ENCODE measurements around the gene EEIG2. TPM values are rescaled to one million over a fixed set of nuclear protein-coding genes. Genes with fewer than 3 reads are reported as not detected.

The EEIG2 gene
- total RNA-seq, 1 experiment from 2014 or later, result 16.0 TPM

DNA sequence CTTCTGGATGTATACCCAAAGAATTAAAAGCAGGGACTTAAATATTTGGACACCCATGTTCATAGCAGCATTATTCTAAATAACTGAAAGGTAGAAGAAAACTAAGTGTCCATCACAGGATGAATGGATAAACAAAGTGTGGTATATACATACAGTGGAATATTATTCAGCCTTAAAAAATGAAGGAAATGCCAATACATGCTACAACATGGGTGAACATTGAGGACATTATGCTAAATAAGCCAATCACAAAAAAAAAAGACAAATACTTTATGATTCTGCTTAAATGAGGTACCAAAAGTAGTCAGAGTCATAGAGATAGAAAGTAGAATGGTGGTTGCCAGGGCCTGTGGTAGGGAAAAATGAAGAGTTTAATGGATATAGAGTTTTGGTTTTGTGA, 14.1 kb downstream of the EEIG2 start:
- H3K9me2 ChIP-seq (ENCODE audit: insufficient read depth), result no peaks in the 10 kb centered on the region
- no peaks in the 10 kb centered on the region for H3K79me2 ChIP-seq (ENCODE audit: insufficient read depth, low read length)
- no peak for DNase-seq (ENCODE audit: low read depth, low spot score)
- no peaks in the 10 kb centered on the region for H3K27me3 ChIP-seq (ENCODE audit: insufficient read depth, low read length)
- BruUV-seq (replicated peaks), result no TSS peak
- intact Hi-C loops (cut with micrococcal nuclease), result no loop called here
- H2AFZ ChIP-seq (ENCODE audit: low read depth, low read length, poor library complexity, severe bottlenecking), result no peak overlapping the region
- TF ChIP-seq EGR1 (IDR thresholded peaks at IDR 0.05; ENCODE audit: low read depth), result no peak
- TF ChIP-seq SP1 (IDR thresholded peaks at IDR 0.05; ENCODE audit: low read depth), result no peak
- H4K20me1 ChIP-seq (ENCODE audit: insufficient read depth), result no peaks in the 10 kb centered on the region
- ChIA-PET RAD21 (ENCODE audit: low non-redundant PET in 1 of 2, low total read pairs in 2 of 2, uncharacterized antibody in 2 of 2, unreplicated experiment in 2 of 2) (no interaction called here), CTCF (interaction anchor here (2.4 kb wide), 1 partner anchor 14 kb away, joined by 13 read pairs; the partner anchor contains the start of gene EEIG2), POLR2A (no interaction called here)
- no peaks in the 10 kb centered on the region for H3K36me3 ChIP-seq (ENCODE audit: control insufficient read depth in 1 of 2, insufficient read depth in 2 of 2, low read length in 2 of 2)
- no peaks in the 10 kb centered on the region; a peak in 1 of 4 replicates for H3K4me1 ChIP-seq (ENCODE audit: control insufficient read depth in 1 of 2, insufficient read depth in 2 of 2, low read length in 2 of 2)
- H3K4me2 ChIP-seq (ENCODE audit: low read length), result no peak overlapping the region
- H3K9ac ChIP-seq (ENCODE audit: low read length), result no peak overlapping the region
- no peak for ATAC-seq
- H3K27ac ChIP-seq (ENCODE audit: low read depth, low read length), result no peak overlapping the region
- no peaks in the 10 kb centered on the region for H3K9me3 ChIP-seq (ENCODE audit: control insufficient read depth in 1 of 2, insufficient read depth in 1 of 2, low read depth in 1 of 2, low read length in 2 of 2)
- no peak overlapping the region for H3K4me3 ChIP-seq (replicated peaks in 1 of 2; ENCODE audit: low read depth in 1 of 2, low read length in 2 of 2)

DNA sequence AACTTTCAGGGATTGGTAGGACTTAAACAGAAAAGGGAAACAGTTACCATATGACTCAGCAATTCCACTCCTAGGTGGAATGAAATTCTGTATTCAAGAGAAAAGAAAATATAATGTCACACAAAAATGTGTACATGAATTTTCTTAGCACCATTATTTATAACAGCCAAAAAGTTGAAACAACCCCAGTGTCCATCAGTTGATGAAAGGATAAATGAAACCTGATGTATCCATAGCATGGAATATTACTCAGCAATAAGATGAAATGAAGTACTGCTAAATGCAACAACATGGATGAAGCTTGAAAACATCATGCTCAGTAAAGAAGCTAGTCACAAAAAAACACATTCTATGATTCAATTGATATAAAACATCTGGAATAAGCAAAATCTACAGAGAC, 15.5 kb downstream of the EEIG2 start:
- H3K4me1 ChIP-seq (ENCODE audit: control insufficient read depth in 1 of 2, insufficient read depth in 2 of 2, low read length in 2 of 2), result no peaks in the 10 kb centered on the region; a peak in 1 of 4 replicates
- BruUV-seq (replicated peaks), result no TSS peak
- ATAC-seq, result no peak
- H3K4me2 ChIP-seq (ENCODE audit: low read length), result no peak overlapping the region
- no peaks in the 10 kb centered on the region for H3K79me2 ChIP-seq (ENCODE audit: insufficient read depth, low read length)
- no peaks in the 10 kb centered on the region for H3K36me3 ChIP-seq (ENCODE audit: control insufficient read depth in 1 of 2, insufficient read depth in 2 of 2, low read length in 2 of 2)
- no peak overlapping the region for H3K9ac ChIP-seq (ENCODE audit: low read length)
- no peaks in the 10 kb centered on the region for H3K9me2 ChIP-seq (ENCODE audit: insufficient read depth)
- TF ChIP-seq SRF (IDR thresholded peaks at IDR 0.05; ENCODE audit: low read depth), result no peak
- no peak for TF ChIP-seq JUND (IDR thresholded peaks at IDR 0.05)
- DNase-seq (ENCODE audit: low read depth, low spot score), result no peak
- no peak overlapping the region for H3K4me3 ChIP-seq (replicated peaks in 1 of 2; ENCODE audit: low read depth in 1 of 2, low read length in 2 of 2)
- intact Hi-C loops (cut with micrococcal nuclease), result no loop called here
- H4K20me1 ChIP-seq (ENCODE audit: insufficient read depth), result no peaks in the 10 kb centered on the region
- RAD21 ChIA-PET (ENCODE audit: low non-redundant PET in 1 of 2, low total read pairs in 2 of 2, uncharacterized antibody in 2 of 2, unreplicated experiment in 2 of 2), result no interaction called here
- H2AFZ ChIP-seq (ENCODE audit: low read depth, low read length, poor library complexity, severe bottlenecking), result no peak overlapping the region
- POLR2A ChIA-PET, result no interaction called here
- CTCF ChIA-PET, result interaction anchor here (2.4 kb wide), 1 partner anchor 15 kb away, joined by 13 read pairs; the partner anchor contains the start of gene EEIG2
- H3K27me3 ChIP-seq (ENCODE audit: insufficient read depth, low read length), result no peaks in the 10 kb centered on the region
- H3K27ac ChIP-seq (ENCODE audit: low read depth, low read length), result no peak overlapping the region
- H3K9me3 ChIP-seq (ENCODE audit: control insufficient read depth in 1 of 2, insufficient read depth in 1 of 2, low read depth in 1 of 2, low read length in 2 of 2), result no peaks in the 10 kb centered on the region; a peak in 1 of 4 replicates
